8988T (cell line): ENCODE data around the gene TYW1B.
"Not testable (repeated sequence)": the region's sequence is repeated elsewhere in the genome, so short reads cannot be mapped to it uniquely, and the experiment has no call there.

ENCODE experiments used
- DNase-seq: peaks from one replicate; pipeline ENCODE4 v3.0.0; 2011

The TYW1B gene

GRCh38 chr7:72827839-72828591, at the start of gene TYW1B:
Gene TYW1B, minus strand, starts transcription at chr7:72828200. Its CDS starts 125 bp downstream, at chr7:72828075.
- DNase-seq = peak; percentile 22

- DNase-seq = not testable (repeated sequence)
Measured at GRCh38 chr7:72867591-72867990, 39.6 kb upstream of the TYW1B start.

GRCh38 chr7:72858846-72859400, 30.9 kb upstream of the TYW1B start:
- not testable (repeated sequence) for DNase-seq

GRCh38 chr7:72857925-72858324, 29.9 kb upstream of the TYW1B start:
- DNase-seq = not testable (repeated sequence)

GRCh38 chr7:72855261-72855660, 27.3 kb upstream of the TYW1B start:
- not testable (repeated sequence) for DNase-seq

- not testable (repeated sequence) for DNase-seq
Measured at GRCh38 chr7:72852937-72853336, 24.9 kb upstream of the TYW1B start.

GRCh38 chr7:72850746-72851145, 22.7 kb upstream of the TYW1B start:
- not testable (repeated sequence) for DNase-seq

GRCh38 chr7:72844146-72844545, 16.1 kb upstream of the TYW1B start:
- not testable (repeated sequence) for DNase-seq

- DNase-seq = not testable (repeated sequence)
Measured at GRCh38 chr7:72843166-72843565, 15.2 kb upstream of the TYW1B start.

- not testable (repeated sequence) for DNase-seq
Measured at GRCh38 chr7:72840966-72841511, 13.0 kb upstream of the TYW1B start.

GRCh38 chr7:72838315-72838714, 10.3 kb upstream of the TYW1B start:
- DNase-seq = not testable (repeated sequence)

GRCh38 chr7:72837291-72837690, 9.3 kb upstream of the TYW1B start:
- not testable (repeated sequence) for DNase-seq

GRCh38 chr7:72830567-72830966, 2.6 kb upstream of the TYW1B start:
- DNase-seq = not testable (repeated sequence)

GRCh38 chr7:72829687-72830354, 1.8 kb upstream of the TYW1B start:
- not testable (repeated sequence) for DNase-seq

GRCh38 chr7:72829291-72829686, 1.3 kb upstream of the TYW1B start:
- not testable (repeated sequence) for DNase-seq

GRCh38 chr7:72823765-72824732, 4.0 kb downstream of the TYW1B start:
- DNase-seq = not testable (repeated sequence)

GRCh38 chr7:72822497-72822896, 5.5 kb downstream of the TYW1B start:
- DNase-seq = not testable (repeated sequence)

- DNase-seq = not testable (repeated sequence)
Measured at GRCh38 chr7:72818663-72819361, 9.2 kb downstream of the TYW1B start.

- DNase-seq = not testable (repeated sequence)
Measured at GRCh38 chr7:72817661-72818060, 10.3 kb downstream of the TYW1B start.

GRCh38 chr7:72816370-72817157, 11.4 kb downstream of the TYW1B start:
- not testable (repeated sequence) for DNase-seq

- not testable (repeated sequence) for DNase-seq
Measured at GRCh38 chr7:72810437-72810836, 17.6 kb downstream of the TYW1B start.
